K562 (cell line): Measurements from ENCODE around the gene LENG8. TPM values are rescaled to one million over a fixed set of nuclear protein-coding genes. Genes with fewer than 3 reads are reported as not detected.

Experiments
- CBX3 ChIP-seq, 2 experiments: IDR thresholded peaks; 1 replicate in 1 of 2; 2 replicates in 1 of 2; pipeline ENCODE4 v1.6.1; 2012; ENCODE audit warnings: inconsistent platforms in 2 of 2, low read length in 2 of 2, borderline replicate concordance in 1 of 2, control low read depth in 1 of 2
- CLOCK ChIP-seq: fragments of 250-450 bp; sonication (Bioruptor Pico); IDR thresholded peaks from 2 replicates; pipeline ENCODE4 v1.4.0; 2020; ENCODE audit warnings: mild to moderate bottlenecking, moderate library complexity, borderline replicate concordance
- DNMT1 ChIP-seq: fragments of 450-650 bp; IDR thresholded peaks from 2 replicates; pipeline ENCODE4 v1.6.1; 2016; ENCODE audit warnings: antibody characterized with exemption, mild to moderate bottlenecking
- HDAC3 ChIP-seq: fragments of 450-650 bp; IDR thresholded peaks from 2 replicates; pipeline ENCODE4 v1.6.1; 2018; ENCODE audit warnings: borderline replicate concordance, mild to moderate bottlenecking, moderate library complexity; ENCODE audit not compliant: partially characterized antibody
- HMBOX1 ChIP-seq: sonication (generic); IDR thresholded peaks from 2 replicates; pipeline ENCODE4 v1.6.1; 2016
- HSF4 ChIP-seq: fragments of 250-450 bp; sonication (Bioruptor Pico); IDR thresholded peaks from 2 replicates; pipeline ENCODE4 v2.1.2; 2022; ENCODE audit warnings: mild to moderate bottlenecking, moderate library complexity, borderline replicate concordance
- KDM4B ChIP-seq, 2 experiments: fragments of 450-650 bp in 1 of 2; sonication (generic) in 1 of 2; IDR thresholded peaks; 2 replicates each; pipeline ENCODE4 v1.6.1; 2016 to 2017; ENCODE audit warnings: borderline replicate concordance in 2 of 2, antibody characterized with exemption in 1 of 2, low read depth in 1 of 2, mild to moderate bottlenecking in 1 of 2
- MTA1 ChIP-seq: fragments of 450-650 bp; IDR thresholded peaks from 2 replicates; pipeline ENCODE4 v1.6.1; 2017; ENCODE audit warnings: borderline replicate concordance
- PHF8 ChIP-seq: fragments of 200-600 bp; sonication (generic); IDR thresholded peaks from 2 replicates; pipeline ENCODE4 v1.6.1; 2012; ENCODE audit warnings: mixed run types, mild to moderate bottlenecking, inconsistent platforms, low read length, moderate library complexity, borderline replicate concordance
- PML ChIP-seq: IDR thresholded peaks from 2 replicates; pipeline ENCODE4 v1.6.1; 2012; ENCODE audit warnings: low read length, inconsistent platforms
- POLR2AphosphoS5 ChIP-seq: IDR thresholded peaks from 2 replicates; pipeline ENCODE4 v1.6.1; 2011; ENCODE audit warnings: mild to moderate bottlenecking, low read depth, low read length, moderate library complexity; ENCODE audit not compliant: control insufficient read depth, insufficient read depth
- PTTG1 ChIP-seq: fragments of 450-650 bp; IDR thresholded peaks from 2 replicates; pipeline ENCODE4 v1.6.1; 2016; ENCODE audit warnings: low read depth, mild to moderate bottlenecking, missing genetic modification characterization, missing compliant biosample characterization
- SAP30 ChIP-seq: fragments of 200-600 bp; sonication (generic); IDR thresholded peaks from 2 replicates; pipeline ENCODE4 v1.6.1; 2012; ENCODE audit warnings: borderline replicate concordance, low read depth, mild to moderate bottlenecking, moderate library complexity, low read length, control low read depth, inconsistent platforms; ENCODE audit not compliant: insufficient read depth, poor library complexity, severe bottlenecking
- SRSF1 ChIP-seq: fragments of 200-400 bp; formaldehyde crosslinking; IDR thresholded peaks from 2 replicates; pipeline ENCODE4 v1.6.1; 2017; ENCODE audit warnings: mild to moderate bottlenecking, low read depth, low read length, moderate library complexity
- TAF15 ChIP-seq: fragments of 200-400 bp; formaldehyde crosslinking; IDR thresholded peaks from 2 replicates; pipeline ENCODE4 v1.6.1; 2017; ENCODE audit warnings: mild to moderate bottlenecking, low read depth, low read length, moderate library complexity
- TAF7 ChIP-seq: fragments of 450-650 bp; IDR thresholded peaks from 2 replicates; pipeline ENCODE4 v1.6.1; 2016; ENCODE audit warnings: missing genetic modification characterization, missing compliant biosample characterization
- TEAD1 ChIP-seq, 2 experiments: fragments of 450-650 bp in 1 of 2; sonication (generic) in 1 of 2; formaldehyde crosslinking; IDR thresholded peaks; 2 replicates each; pipeline versions ENCODE4 v1.4.0 to v1.8.0; 2020 to 2022; ENCODE audit warnings: mild to moderate bottlenecking in 2 of 2, missing genetic modification reagents in 1 of 2
- ZBTB7A ChIP-seq: IDR thresholded peaks from 2 replicates; pipeline ENCODE4 v1.6.1; 2011; ENCODE audit warnings: low read depth, mild to moderate bottlenecking, low read length, moderate library complexity, borderline replicate concordance; ENCODE audit not compliant: control insufficient read depth
- ZKSCAN8 ChIP-seq: fragments of 200-800 bp; sonication (Bioruptor generic); IDR thresholded peaks from 2 replicates; pipeline ENCODE4 v1.6.1; 2016; ENCODE audit warnings: missing genetic modification characterization, missing compliant biosample characterization
- ZNF197 ChIP-seq: fragments of 200-800 bp; sonication (Bioruptor generic); IDR thresholded peaks from 2 replicates; pipeline ENCODE4 v1.6.1; 2016; ENCODE audit warnings: low read depth, missing genetic modification characterization, missing compliant biosample characterization
- ZNF253 ChIP-seq: fragments of 250-450 bp; sonication (Bioruptor Pico); conservative IDR thresholded peaks from 2 replicates; pipeline ENCODE4 v1.6.1; 2021; ENCODE audit warnings: mild to moderate bottlenecking
- ZNF263 ChIP-seq: sonication (generic); formaldehyde crosslinking; IDR thresholded peaks from 2 replicates; pipeline ENCODE4 v1.8.0; 2022; ENCODE audit warnings: mild to moderate bottlenecking, missing genetic modification reagents, borderline replicate concordance
- ZNF282 ChIP-seq: sonication (generic); formaldehyde crosslinking; IDR thresholded peaks from 2 replicates; pipeline ENCODE4 v1.8.1; 2023; ENCODE audit warnings: missing genetic modification reagents
- ZNF316 ChIP-seq: fragments of 450-650 bp; IDR thresholded peaks from 2 replicates; pipeline ENCODE4 v1.6.1; 2016
- ZNF77 ChIP-seq: fragments of 250-450 bp; sonication (Bioruptor Pico); IDR thresholded peaks from 2 replicates; pipeline ENCODE4 v1.5.0; 2020
- ZNF780A ChIP-seq: fragments of 250-450 bp; sonication (Bioruptor Pico); IDR thresholded peaks from 2 replicates; pipeline ENCODE4 v1.5.0; 2021; ENCODE audit warnings: mild to moderate bottlenecking
- polyA plus RNA-seq, 8 experiments: library from polyadenylated mRNA; depleted of rRNA in 4 of 8; stranded (reverse) in 5 of 8; unstranded in 3 of 8; fragments of >200 nt; fragmentation: Nextera tagmentation in 2 of 8; fragmentation: Illumina TruSeq in 1 of 8; extraction: Ambion mirVana in 2 of 8; extraction: Trizol in 1 of 8; gene quantifications; 2 replicates each; pipeline versions ENCODE4 v1.2.1 to v1.2.3, GENCODE V29; 2011 to 2014; ENCODE audit warnings: inconsistent platforms in 1 of 8, missing spikeins in 1 of 8
- total RNA-seq, 7 experiments: library from RNA; depleted of rRNA in 6 of 7; stranded (reverse); fragments of >200 nt in 6 of 7; fragmentation: Illumina TruSeq in 2 of 7; extraction: Trizol in 2 of 7; gene quantifications; 2 replicates each; pipeline versions ENCODE4 v1.2.1 to v1.2.3, GENCODE V29; 2011 to 2021; ENCODE audit warnings: low replicate concordance in 1 of 7

The LENG8 gene
- total and polyA plus RNA-seq, 9 of the 15 experiments (the other 6 are each of a cell fraction or from before 2014, with no cell fraction given): 0.74 to 146 (median 28.1) TPM

- no peak for TF ChIP-seq CBX3 (IDR thresholded peaks at IDR 0.05; ENCODE audit: borderline replicate concordance in 1 of 2, low read length in 2 of 2)
- TF ChIP-seq PHF8: no peak
- TF ChIP-seq ZNF253 (CRISPR knock-in tag): no peak
- no peak for TF ChIP-seq ZNF77 (CRISPR knock-in tag)
- peak; percentile 27; the same call in 1 of the 2 replicates for TF ChIP-seq ZNF263 (CRISPR knock-in tag)
- no peak for TF ChIP-seq HSF4 (CRISPR knock-in tag)
- 0 out of 4 replicates have a peak, but pooled peaks of 1 of the 2 experiments have one; percentile 21 for TF ChIP-seq KDM4B (IDR thresholded peaks at IDR 0.05; ENCODE audit: borderline replicate concordance in 2 of 2, low read depth in 1 of 2)
- TF ChIP-seq PML: no peak
- no peak for TF ChIP-seq SRSF1
- TF ChIP-seq ZNF197 (CRISPR knock-in tag): no peak
- TF ChIP-seq HDAC3: no peak
- no peak for TF ChIP-seq TAF7 (tag)
- peak; percentile 28; the same call in 1 of the 2 replicates for TF ChIP-seq POLR2AphosphoS5
- TF ChIP-seq HMBOX1: no peak
- TF ChIP-seq ZNF780A: no peak
- no peak for TF ChIP-seq TEAD1 (CRISPR knock-in tag; IDR thresholded peaks at IDR 0.05)
- 0 out of 2 replicates have a peak, but pooled peaks have one; percentile 2 for TF ChIP-seq ZNF316
- peak; percentile 60 for TF ChIP-seq SAP30
- no peak for TF ChIP-seq CLOCK (CRISPR knock-in tag)
- TF ChIP-seq TAF15: no peak
- TF ChIP-seq DNMT1: 0 out of 2 replicates have a peak, but pooled peaks have one; percentile 78
- TF ChIP-seq MTA1: no peak
- TF ChIP-seq ZBTB7A: peak; percentile 77; the same call in 1 of the 2 replicates
- TF ChIP-seq ZNF282 (CRISPR knock-in tag): no peak
- TF ChIP-seq ZKSCAN8 (CRISPR knock-in tag): peak; percentile 64
- TF ChIP-seq PTTG1 (tag): no peak
Observed at GRCh38 chr19:54448040-54448773, 792 bp upstream of the LENG8 start (continued).
